Erythroblast (primary cell): ENCODE measurements around the gene GABRA6.

Experiments
- GATA1 ChIP-seq: IDR thresholded peaks from 2 replicates; pipeline ENCODE4 v1.6.1; 2011; ENCODE audit warnings: low read depth, mild to moderate bottlenecking, control low read depth, low read length, moderate library complexity
- POLR2A ChIP-seq: IDR thresholded peaks from 2 replicates; pipeline ENCODE4 v1.6.1; 2011; ENCODE audit warnings: mild to moderate bottlenecking, low read length

DNA sequence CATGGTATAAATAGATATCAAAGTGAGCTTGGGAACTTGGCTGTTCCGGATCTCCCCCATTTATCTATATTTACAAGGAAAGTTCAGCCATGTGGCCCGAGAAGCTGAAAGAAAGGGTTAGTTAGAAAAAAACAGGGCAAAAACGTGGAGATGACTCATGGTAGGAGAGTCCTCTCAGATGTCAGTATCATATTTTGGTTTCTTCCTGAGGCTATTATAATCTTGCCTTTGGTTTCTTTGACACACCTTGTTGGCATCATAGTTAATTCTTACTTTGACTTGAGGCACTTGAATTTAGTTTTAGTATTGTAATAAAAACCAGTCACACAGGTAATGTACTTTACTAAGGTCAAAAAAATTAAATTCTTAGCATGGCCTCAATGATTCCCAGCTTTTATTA lies 59.9 kb downstream of the GABRA6 start:
- no peak for TF ChIP-seq POLR2A
- TF ChIP-seq GATA1 = no peak
